H1 (cell line): ENCODE results near the gene MT4. TPM values are rescaled to one million over a fixed set of nuclear protein-coding genes. Genes with fewer than 3 reads are reported as not detected.

Experiments
- BCL11A ChIP-seq, 2 experiments: IDR thresholded peaks; one replicate each; pipeline ENCODE4 v1.6.1; 2011; ENCODE audit warnings: low read depth in 2 of 2, low read length in 2 of 2, mild to moderate bottlenecking in 2 of 2
- CBX5 ChIP-seq: fragments of 300-800, 300-1000 bp; sonication (generic); IDR thresholded peaks from 2 replicates; pipeline ENCODE4 v1.7.1; 2016; ENCODE audit warnings: antibody characterized with exemption, low read length, low read depth
- CHD2 ChIP-seq: IDR thresholded peaks from 2 replicates; pipeline ENCODE4 v1.6.1; 2012; ENCODE audit warnings: low read length, improper control_type of control experiment
- PHF8 ChIP-seq: fragments of 200-600 bp; sonication (generic); conservative IDR thresholded peaks from 2 replicates; pipeline ENCODE4 v1.7.1; 2012; ENCODE audit warnings: low read depth, mild to moderate bottlenecking, inconsistent platforms, low read length, moderate library complexity
- SIRT6 ChIP-seq: IDR thresholded peaks from one replicate; pipeline ENCODE4 v1.7.1; 2012; ENCODE audit warnings: low read length, inconsistent platforms
- polyA plus RNA-seq, 7 experiments: library from polyadenylated mRNA; depleted of rRNA in 3 of 7; stranded (reverse) in 5 of 7; unstranded in 2 of 7; fragments of >200 nt in 5 of 7; fragments of 200-250 nt in 2 of 7; gene quantifications; 1 replicate in 5 of 7; 2 replicates in 1 of 7; 4 replicates in 1 of 7; pipeline versions ENCODE4 v1.2.1 to v1.2.3, GENCODE V29; 2011 to 2013; ENCODE audit warnings: missing spikeins in 2 of 7, mixed read lengths in 2 of 7
- total RNA-seq: library from RNA; stranded (reverse); fragmentation: NEBNext Ultra II Directional; extraction: Animal tissue kit (Norgen Biotek cat#: 25700); gene quantifications from 2 replicates; pipeline ENCODE4 v1.2.1, GENCODE V29; 2021

Gene MT4
- total and polyA plus RNA-seq, 2 of the 8 experiments (the other 6 are each of a cell fraction or from before 2014, with no cell fraction given), result not detected

DNA sequence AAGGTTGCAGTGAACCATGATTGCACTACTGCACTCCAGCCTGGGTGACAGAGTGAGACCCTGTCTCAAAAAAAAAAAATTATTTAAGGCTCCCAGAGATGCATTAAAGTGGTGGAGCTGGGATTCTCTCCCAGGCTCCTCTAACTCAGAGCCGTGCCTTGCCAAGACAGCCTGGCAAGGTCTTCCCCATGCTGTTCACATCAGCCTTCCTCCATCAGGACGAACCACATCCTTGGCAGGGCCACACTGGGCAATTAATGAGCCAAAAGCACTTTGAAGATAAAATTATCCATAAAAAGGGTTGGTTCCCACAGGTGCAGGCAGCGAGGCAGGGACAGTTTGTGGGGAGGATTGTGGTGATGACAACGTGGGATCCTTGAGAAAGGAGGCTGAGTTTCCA, 25.2 kb upstream of the MT4 start (continued):
- TF ChIP-seq CBX5 (no peak), SIRT6 (no peak), CHD2 (no peak), BCL11A (IDR thresholded peaks at IDR 0.05; ENCODE audit: low read depth in 2 of 2, low read length in 2 of 2) (no peak), PHF8 (no peak)
